DMS 273 (cell line): ENCODE results near the gene NOTCH1.

Experiments used
- DNase-seq: peaks from one replicate; lab custom pipeline; 2025; ENCODE audit not compliant: unreplicated experiment; lab: John Stamatoyannopoulos, UW

NOTCH1 gene

DNA sequence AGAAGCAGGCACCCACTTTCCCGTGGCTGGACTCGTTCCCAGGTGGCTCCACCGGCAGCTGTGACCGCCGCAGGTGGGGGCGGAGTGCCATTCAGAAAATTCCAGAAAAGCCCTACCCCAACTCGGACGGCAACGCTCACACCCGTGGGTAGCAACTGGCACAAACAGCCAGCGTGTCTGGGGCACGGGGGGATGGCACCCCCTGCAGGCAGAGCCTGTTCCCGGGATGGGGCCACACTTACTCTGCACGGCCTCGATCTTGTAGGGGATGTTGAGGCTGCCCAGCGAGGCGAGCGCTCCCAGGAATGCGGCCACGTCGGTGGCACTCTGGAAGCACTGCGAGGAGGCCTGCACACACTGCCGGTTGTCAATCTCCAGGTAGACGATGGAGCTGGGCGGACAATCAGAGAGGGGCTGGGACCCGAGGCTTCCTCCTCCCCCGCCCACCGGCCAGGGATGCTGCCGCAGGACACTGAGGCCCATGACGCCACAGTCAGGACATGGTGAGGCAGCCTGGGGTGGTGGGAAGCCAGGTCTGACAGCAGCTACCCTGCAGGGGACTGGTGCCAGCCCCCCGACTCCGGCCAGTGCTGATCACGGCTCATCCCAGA, 42.8 kb downstream of the NOTCH1 start:
- no peak for DNase-seq

DNA sequence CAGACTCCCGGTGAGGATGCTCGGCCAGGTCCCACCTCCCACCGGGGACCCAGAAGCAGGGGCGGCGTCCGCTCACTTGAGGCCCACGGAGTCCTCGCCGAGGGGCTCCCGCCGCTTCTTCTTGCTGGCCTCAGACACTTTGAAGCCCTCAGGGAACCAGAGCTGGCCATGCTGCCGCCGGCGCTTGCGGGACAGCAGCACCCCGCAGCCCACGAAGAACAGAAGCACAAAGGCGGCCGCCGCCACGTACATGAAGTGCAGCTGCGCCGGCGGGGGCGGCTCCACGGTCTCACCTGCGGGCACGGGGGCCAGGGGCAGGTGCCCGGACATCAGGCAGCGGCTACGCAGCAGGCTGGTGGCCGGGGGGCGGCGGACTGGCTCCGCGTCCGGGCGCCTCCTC, 43.7 kb downstream of the NOTCH1 start:
- no peak for DNase-seq

DNA sequence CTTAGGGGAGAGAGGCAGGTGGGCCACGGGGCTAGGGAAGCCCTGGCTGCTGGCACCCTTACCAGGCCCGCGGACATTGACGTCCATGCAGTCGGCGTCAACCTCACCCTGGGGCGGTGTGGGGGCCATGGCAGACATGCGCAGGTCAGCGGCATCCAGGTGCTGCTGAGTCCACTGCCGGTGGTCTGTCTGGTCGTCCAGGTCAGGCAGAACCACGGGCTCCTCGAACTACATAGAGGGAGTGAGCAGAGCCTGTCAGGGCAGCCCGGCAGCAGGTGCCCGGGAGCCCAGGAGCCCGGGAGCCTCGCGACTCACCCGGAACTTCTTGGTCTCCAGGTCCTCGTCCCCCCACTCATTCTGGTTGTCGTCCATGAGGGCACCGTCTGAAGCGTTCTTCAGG, 44.2 kb downstream of the NOTCH1 start:
- DNase-seq: no peak

DNA sequence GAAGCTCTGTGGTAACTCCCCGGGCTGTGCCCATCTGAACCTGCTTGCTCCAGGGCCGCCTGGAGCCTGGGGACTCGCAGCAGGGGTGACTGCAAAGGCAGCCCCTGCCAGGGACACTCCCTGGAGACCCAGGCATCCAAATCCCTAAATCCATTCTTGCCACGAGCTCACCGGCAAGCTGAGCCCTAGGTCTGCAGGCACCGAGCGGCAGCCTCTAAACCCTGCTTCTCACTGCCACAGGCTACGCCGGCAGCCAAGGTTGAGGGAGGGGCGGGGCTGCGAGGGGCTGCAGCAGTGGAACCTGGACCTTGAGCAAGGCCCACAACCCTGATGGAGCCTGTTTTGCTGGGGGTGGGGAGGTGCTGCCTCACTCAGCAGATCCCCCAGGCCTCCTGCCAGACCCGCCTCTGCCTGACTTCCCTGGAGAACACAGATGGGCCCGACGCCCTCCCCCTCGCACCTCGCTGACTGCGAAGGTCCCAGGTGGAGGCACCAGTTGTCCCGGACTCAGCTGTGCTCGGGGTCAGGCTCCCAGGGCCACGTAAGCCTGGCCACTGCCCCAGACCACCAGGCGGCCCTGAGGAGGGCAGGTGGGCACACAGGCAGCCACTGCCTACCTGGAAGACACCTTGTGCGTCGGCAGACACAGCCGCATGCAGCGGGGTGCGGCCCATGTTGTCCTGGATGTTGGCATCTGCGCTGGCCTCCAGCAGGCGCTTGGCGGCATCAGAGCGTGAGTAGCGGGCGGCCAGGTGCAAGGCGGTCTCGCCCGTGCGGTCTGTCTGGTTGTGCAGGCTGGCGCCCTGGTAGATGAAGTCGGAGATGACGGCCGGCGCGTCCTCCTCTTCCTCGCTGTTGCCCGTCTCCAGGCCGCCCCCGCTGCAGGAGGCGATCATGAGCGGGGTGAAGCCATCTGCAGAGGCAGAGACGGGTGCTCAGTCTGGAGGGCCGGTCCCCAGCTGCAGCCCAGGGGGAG, 45.6 kb downstream of the NOTCH1 start:
- DNase-seq: peak; percentile 28

DNA sequence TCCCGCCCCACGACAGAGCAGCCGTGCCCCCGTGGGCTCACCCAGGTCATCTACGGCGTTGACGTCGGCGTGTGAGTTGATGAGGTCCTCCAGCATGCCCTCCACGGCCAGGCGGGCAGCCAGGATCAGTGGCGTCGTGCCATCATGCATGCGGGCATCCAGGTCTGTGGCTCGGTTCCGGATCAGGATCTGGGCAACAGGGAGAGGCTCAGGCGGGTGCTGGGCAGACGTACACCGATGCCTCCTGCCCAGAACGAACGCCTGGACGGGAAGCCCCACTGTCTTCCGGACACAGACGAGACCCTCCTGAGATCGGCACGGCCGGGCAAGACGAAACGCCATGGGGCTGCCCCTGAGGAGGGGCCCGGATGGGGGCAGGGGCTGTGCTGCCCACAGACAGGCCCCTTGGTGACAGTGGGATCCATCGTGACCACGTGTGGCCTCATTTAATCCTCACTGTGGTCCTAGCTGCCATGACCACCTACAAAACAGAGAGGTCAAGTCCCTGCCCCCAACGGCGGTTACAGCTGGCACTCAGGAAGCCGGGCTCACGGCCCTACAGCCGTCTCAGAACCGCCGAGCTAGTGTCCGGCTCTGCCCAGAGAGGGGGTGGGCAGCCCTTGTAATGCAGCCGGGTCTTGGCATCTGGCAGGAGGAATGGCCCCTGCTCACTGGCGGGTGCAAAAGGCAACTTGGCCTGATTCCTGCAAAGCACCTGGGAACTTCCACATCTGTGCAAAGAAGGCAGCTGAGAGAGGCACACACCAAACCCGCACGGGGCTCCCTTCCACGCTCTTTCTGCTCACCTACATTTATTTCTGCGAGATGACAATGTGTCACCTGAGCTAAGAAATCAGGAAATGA, 46.5 kb downstream of the NOTCH1 start:
- no peak for DNase-seq

DNA sequence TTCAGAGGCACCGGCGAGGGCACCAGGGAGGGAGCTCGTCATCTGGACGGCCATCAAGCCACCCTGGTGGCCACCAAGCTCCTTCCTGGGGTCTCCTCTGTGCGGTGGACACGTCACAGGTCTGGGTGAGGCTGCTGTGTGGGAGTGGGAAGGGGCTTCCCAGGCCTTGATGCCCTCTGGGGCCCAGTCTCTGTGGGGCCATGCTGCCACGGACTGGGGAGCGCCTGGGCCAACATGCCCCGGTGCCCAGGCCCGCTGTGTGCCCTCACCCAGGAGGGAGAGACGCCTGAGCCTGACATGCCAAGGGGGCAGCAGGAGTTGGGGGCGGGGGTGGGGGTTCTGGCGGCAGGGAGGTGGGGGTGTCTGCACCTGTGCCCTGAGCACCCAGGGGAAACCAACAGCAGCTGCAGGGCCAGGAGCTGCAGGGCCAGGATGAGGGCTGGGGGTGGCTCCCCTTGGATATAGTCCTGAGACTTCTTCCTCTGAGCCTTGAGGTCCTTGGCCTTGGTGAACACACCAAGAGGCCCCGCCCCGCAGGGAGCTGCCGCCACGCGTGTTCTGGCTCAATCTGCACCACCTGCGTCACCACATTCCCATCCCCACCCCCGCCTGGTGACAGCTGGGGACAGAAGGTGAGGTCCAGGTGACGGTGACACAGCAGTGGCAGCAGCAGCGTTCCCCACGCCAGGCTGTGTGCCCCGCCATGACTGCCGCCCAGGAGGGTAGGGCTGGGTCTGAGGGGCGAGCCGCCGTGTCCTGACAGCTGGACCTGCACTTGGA, 47.7 kb downstream of the NOTCH1 start:
- no peak for DNase-seq

DNA sequence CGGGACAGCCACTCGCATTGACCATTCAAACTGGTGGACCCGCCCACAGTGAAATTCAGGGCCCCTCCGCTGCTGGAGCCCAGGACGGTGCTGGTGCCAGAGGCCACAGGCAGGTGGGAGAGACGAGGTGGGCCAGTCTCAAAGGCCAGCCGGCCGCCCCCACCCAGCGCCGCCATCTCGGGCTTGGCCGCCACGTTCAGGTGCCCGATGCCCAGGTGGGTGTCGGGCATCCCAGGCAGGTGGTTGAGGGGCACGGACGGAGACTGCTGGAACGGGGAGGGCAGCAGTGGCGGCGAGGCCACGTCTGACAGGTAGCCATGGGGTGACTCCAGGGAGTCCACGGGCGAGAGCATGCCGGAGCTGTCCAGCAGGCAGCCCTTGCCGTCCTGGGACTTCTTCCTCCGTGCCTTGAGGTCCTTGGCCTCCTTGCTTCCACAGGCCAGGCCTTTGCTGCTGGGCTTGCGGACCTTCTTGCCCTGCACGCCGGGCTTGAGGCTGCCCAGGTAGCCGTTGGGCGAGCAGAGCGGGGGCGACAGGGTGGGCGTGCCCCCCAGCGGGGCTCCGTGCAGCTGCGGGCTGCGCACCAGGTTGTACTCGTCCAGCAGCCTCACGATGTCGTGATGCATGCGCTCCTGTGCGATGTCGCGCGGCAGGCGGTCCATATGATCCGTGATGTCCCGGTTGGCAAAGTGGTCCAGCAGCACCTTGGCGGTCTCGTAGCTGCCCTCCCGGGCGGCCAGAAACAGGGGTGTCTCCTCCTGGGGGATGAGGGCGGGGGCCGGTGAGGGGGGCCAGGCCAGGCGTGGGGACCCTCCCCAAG, 48.8 kb downstream of the NOTCH1 start:
- DNase-seq: no peak

DNA sequence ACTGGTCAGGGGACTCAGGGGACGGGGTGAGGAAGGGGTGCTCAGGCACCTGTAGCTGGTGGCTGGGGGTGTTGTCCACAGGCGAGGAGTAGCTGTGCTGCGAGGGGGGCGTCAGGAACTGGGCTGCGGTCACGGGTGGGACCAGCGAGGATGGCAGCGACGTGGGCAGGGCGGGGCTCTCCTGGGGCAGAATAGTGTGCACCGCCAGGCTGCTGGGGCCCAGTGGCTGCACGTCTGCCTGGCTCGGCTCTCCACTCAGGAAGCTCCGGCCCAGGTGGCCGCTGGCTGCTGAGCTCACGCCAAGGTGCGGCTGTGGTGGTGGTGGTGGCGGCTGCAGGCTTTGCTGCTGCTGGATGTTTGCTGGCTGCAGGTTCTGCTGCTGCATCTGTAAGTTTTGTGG, 49.7 kb downstream of the NOTCH1 start:
- DNase-seq: no peak

DNA sequence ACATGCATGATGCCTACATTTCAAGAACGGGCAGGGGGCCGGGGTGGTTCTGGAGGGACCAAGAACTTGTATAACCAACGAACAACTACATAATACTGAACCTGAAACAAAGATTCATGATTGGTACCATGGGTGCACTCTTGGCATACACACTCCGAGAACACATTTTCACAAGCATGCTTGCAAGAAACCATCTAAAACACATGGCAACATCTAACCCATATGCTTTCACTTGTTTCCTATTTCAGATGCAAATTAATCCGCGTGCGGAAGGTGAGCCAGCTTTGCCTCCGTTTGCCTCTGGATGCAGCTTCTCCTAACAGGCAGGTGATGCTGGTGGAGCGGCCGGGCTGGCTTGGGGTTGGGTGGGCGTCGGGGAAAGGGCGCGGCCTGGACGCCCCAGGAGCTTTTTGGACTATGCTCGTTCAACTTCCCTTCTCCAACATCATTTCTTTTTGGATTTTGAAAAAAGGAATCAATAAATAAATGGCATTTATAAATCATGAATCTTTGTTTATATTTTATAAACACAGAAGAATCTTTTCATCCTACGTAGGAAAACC, 50.5 kb downstream of the NOTCH1 start:
- peak; percentile 31 for DNase-seq

DNA sequence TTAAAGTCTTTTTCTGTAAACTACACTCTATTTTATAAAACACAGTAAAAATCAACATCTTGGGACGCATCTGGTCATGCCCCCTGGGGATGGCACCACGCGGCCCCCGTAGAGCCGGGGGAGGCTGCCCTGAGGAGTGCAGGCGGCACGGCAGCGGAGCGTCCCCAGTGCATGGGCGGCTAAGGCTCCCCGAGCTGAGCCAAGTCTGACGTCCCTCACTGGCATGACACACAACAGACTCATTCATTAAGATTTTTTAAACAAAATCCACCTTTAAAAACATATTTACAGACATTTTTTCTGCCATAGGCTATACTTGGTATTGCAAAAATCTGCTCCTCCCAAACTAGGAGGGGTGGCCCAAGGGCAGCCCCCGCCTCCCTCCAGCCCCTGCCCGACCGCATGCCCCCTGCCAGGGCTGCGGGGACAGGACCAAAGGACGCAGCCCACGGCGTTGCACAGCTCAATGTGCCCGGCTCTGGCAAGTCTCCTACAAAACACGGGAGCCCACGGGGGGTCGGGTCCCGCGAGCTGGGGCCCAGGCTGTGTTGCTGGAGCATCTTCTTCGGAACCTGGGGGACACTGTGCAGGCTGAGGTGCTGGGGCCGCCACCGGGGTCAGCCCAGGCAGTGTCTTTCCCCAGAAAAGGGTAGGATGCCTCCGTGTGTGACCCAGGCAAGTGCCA, 51.2 kb downstream of the NOTCH1 start:
- no peak for DNase-seq

DNA sequence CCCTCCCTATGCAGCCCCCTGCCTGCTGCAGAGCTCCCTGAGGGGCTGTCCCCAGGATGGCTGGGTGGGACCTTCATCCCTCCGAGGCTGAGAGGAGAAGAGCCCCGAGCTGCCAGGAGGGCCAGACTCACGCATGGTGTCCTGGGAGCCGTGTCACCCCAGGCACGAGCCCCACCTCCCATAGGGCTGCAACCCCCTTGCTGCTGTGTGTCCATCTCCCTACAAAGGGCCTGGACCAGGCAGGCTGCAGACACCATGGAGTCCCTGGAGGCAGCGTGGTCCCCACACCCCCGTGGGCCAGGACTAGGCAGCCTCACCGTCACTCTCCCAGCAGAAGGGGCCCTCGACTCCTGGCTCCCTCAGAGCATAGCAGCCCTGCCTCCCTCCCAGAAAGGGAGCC, 51.8 kb downstream of the NOTCH1 start:
- DNase-seq: no peak

DNA sequence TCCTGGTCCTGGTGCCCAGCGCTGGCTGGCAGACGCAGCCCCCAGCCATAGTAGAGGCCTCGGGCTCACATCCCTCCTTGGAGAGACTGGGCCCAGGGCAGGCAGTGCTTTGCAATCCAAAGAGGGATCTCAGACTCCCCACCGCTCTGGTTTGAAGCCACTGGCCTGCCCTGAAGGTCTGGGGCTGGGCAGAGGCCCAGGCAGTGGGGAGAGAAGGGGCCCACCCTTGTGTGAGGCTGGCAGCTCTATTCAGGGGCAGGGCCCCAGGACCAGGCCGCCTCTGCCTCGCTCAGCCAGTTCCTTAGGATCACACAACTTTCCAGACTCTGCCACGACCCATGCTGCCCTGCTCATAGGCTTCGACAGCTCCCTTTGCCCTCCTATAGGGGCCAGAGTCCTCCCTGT, 52.3 kb downstream of the NOTCH1 start:
- DNase-seq: no peak

DNA sequence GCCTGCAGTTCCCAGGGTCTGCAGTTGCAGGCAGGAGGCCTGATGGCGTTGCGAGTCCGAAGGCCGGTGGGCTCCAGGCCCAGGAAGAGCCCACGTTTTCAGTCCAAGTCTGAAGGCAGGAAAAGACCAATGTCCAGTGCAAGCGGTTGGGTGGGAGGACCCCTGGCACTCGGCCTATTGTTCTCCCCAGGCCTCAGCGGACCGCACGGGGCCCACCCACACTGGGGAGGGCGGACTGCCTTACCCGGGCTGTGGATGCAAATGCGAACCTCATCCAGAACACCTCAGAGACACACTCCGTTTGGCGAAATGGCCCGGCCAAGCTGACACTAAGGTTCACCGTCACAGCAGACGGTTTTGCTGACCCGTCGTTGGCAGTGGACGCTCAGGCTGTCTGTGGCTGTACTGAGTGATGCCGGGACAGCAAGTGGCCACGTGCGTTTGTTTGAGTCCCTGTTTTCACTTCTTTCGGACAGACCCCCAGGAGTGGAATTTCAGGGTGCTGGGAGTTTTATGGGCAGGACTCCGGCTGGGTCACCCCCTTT, 52.8 kb downstream of the NOTCH1 start:
- no peak for DNase-seq

DNA sequence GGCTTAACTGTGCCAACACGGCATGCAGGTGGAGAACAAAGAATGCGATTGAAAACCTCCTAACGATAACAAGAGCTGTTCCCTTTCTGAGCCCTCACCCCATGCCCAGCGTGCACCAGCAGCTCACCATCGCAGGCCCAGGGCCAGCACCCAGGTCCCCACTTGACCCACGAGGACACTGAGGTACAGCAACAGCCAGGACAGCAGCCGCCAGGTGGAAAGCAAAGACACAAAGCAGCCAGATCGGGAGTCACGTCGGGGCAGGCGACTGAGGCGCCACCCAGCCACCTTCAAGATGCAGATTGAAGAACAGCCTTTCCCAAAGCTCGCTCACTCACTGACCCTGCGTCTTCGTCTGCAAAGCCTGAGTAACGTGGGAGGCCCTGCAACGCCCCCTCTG, 56.1 kb downstream of the NOTCH1 start:
- no peak for DNase-seq

DNA sequence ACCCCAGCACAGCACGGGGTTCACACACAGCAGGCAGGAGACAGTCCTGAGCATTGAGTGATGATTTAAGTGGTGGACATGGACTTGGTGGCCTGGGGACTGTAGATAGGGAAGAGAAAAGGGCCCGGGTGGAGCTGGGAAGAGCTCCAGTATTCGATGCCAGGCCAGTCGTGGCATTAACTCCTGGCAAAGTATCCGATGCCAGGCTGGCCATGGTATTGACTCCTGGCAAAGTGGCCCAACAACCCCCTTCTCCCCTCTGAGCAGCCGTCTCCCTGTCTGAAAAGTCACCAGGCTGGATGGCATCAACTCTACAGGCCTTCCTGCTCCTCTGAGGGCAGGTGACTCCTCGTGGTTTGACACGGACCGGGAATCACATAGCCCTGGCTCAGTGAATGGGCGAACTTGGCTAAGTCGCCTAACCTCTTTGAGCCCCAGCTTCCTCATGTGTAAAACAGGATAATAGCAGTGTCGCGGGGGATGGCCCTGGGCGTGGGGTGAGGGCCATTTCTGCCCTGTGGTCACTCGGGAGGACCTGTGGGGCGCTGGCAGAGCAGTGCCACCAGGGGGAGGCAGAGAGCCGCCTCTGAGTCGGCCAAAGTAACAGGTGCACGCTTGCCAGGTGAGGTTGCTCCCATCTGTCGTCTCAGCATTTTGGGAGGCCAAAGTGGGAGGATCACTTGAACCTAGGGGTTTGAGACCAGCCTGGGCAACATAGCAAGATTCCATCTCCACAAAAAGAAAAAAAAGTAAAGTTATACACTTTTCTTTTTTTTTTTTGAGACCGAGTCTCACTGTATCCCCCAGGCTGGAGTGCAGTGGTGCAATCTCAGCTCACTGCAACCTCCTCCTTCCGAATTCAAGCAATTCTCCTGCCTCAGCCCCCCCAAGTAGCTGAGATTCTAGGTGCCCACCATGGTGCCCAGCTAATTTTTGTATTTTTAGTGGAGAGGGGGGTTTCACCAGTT, 57.3 kb downstream of the NOTCH1 start:
- peak; percentile 72 for DNase-seq

DNA sequence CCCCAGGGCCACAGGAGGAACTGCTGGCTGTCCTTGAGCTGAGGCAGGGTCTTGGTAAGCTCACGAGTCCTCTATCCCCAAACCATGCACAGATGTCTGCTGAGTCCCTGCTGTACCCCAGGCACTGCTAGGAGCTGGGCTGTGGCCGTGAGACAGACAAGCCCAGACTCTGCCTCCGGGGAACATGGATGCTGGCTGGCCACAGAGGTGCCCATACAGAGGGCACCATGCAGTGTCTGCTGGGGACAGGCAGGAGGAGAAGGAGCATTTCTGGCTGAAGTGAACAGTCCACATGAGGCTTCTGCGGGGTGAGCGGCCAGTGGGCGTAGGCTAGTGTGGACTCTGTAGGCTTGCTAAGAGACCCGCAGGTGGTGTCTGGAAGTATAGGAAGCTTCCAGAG, 58.2 kb downstream of the NOTCH1 start:
- DNase-seq: no peak

DNA sequence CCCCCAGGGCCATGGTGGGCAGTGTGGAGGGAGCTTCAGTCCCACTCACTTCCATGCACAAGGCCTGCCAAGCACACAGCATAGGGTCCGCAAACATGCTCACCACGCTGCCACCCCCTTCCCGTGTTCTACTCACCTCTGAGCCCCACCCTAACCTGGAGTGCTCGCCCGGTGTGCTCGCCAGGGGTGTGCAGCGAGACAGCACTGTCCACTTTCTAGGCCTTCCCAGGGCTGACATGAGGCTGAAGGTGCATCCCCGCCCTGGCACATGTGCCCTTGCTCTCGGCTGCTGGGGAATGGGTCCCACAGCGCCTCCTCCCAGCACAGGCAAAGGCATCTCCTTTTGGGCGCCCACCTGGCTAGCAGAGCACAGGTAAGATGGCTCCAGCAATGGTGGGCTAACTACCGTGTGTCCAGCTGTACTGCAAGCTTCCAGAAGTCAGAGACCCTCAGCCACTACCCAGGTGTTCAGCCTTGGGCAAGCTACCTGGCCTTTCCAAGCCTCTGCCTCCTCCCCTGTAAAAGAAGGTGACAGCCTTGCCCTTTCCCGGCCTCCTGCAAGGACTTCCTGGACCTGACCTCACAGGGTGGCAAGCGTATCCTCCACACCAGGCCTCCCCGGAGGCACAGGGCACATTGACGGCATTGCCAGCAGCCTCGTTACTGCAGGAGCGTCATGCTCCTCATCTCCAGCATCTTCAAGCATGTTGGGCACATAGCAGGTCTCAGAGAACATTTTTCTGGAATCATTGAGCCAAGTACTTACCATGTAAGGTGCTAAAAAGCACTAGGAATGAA, 58.8 kb downstream of the NOTCH1 start:
- DNase-seq: no peak
